SK-N-SH (cell line): ENCODE data around the gene SLC12A7. TPM values are rescaled to one million over a fixed set of nuclear protein-coding genes. Genes with fewer than 3 reads are reported as not detected.
A peak's percentile ranks its signal among the peaks of the same experiment; 100 is the strongest.

ENCODE experiments used
- CTCF ChIA-PET: fragments of 300-600, 350-600 bp; formaldehyde crosslinking; extraction: SDS; loops from one replicate; lab custom pipeline; 2021; lab: Yijun Ruan, JAX
- POLR2A ChIA-PET: fragments of 350-600 bp; sonication (Branson Sonifier 250); formaldehyde crosslinking; extraction: SDS; loops from one replicate; lab custom pipeline; 2020; ENCODE audit warnings: antibody characterized with exemption, inconsistent platforms; lab: Yijun Ruan, JAX
- DNase-seq: peaks from one replicate; pipeline ENCODE4 v3.0.0; 2012
- H2AFZ ChIP-seq: fragments of 200-600 bp; sonication (generic); 2 replicates; pipeline ENCODE4 v1.8.1; 2016; ENCODE audit warnings: antibody characterized with exemption, mild to moderate bottlenecking, low read depth
- H3F3A ChIP-seq: fragments of 200-600 bp; sonication (generic); replicated peaks from 2 replicates; pipeline ENCODE3; 2016; ENCODE audit warnings: antibody characterized with exemption, mild to moderate bottlenecking; ENCODE audit not compliant: insufficient read depth
- H3K27ac ChIP-seq, 2 experiments: fragments of 200-500 bp in 1 of 2; fragments of 200-600 bp in 1 of 2; sonication (Bioruptor generic) in 1 of 2; sonication (generic), shearing (Covaris generic) in 1 of 2; 2 replicates each; pipeline versions ENCODE4 v1.5.1 to v1.6.1; 2014 to 2016; ENCODE audit warnings: low read depth in 2 of 2, inconsistent platforms in 1 of 2, low read length in 1 of 2, mild to moderate bottlenecking in 1 of 2, mixed read lengths in 1 of 2
- H3K27me3 ChIP-seq: fragments of 200-600 bp; sonication (generic), shearing (Covaris generic); 2 replicates; pipeline ENCODE4 v1.6.1; 2016; ENCODE audit warnings: mixed run types; ENCODE audit not compliant: insufficient read depth
- H3K36me3 ChIP-seq, 2 experiments: fragments of 200-500 bp in 1 of 2; fragments of 200-600 bp in 1 of 2; sonication (Bioruptor generic) in 1 of 2; sonication (generic) in 1 of 2; replicated peaks in 1 of 2; 2 replicates each; pipeline versions ENCODE3 to v1.5.1; 2014 to 2016; ENCODE audit warnings: low read length in 1 of 2, mild to moderate bottlenecking in 1 of 2; ENCODE audit not compliant: insufficient read depth in 2 of 2, control insufficient read depth in 1 of 2
- H3K4me1 ChIP-seq, 2 experiments: fragments of 200-500 bp in 1 of 2; fragments of 200-600 bp in 1 of 2; sonication (Bioruptor generic) in 1 of 2; sonication (generic), shearing (Covaris generic) in 1 of 2; 2 replicates each; pipeline versions ENCODE4 v1.5.1 to v1.6.1; 2014 to 2016; ENCODE audit warnings: low read depth in 1 of 2, low read length in 1 of 2, mixed run types in 1 of 2; ENCODE audit not compliant: insufficient read depth in 2 of 2, control insufficient read depth in 1 of 2
- H3K4me2 ChIP-seq: fragments of 200-600 bp; sonication (generic), shearing (Covaris generic); 2 replicates; pipeline ENCODE4 v1.6.1; 2017; ENCODE audit warnings: mixed run types
- H3K4me3 ChIP-seq, 2 experiments: fragments of 200-500 bp in 1 of 2; fragments of 200-600 bp in 1 of 2; sonication (Bioruptor generic) in 1 of 2; sonication (generic), shearing (Covaris generic) in 1 of 2; 2 replicates each; pipeline versions ENCODE4 v1.5.1 to v1.8.1; 2014 to 2016; ENCODE audit warnings: low read depth in 2 of 2, inconsistent platforms in 1 of 2, low read length in 1 of 2, mild to moderate bottlenecking in 1 of 2, mixed read lengths in 1 of 2, moderate library complexity in 1 of 2
- H3K79me2 ChIP-seq: fragments of 200-600 bp; sonication (generic); 2 replicates; pipeline ENCODE4 v1.8.1; 2017; ENCODE audit warnings: mild to moderate bottlenecking; ENCODE audit not compliant: insufficient read depth
- H3K9ac ChIP-seq: fragments of 200-600 bp; sonication (generic); 2 replicates; pipeline ENCODE4 v1.6.1; 2017; ENCODE audit warnings: mixed run types
- H3K9me2 ChIP-seq: fragments of 200-600 bp; sonication (generic); 2 replicates; pipeline ENCODE4 v1.6.1; 2017; ENCODE audit warnings: mixed run types
- H3K9me3 ChIP-seq: fragments of 200-600 bp; sonication (generic); 2 replicates; pipeline ENCODE4 v1.6.1; 2017; ENCODE audit warnings: mixed run types, mild to moderate bottlenecking, moderate library complexity
- H4K20me1 ChIP-seq: fragments of 200-600 bp; sonication (generic); 2 replicates; pipeline ENCODE4 v1.6.1; 2017; ENCODE audit warnings: mild to moderate bottlenecking, mixed run types; ENCODE audit not compliant: insufficient read depth
- ELF1 ChIP-seq: IDR thresholded peaks from 2 replicates; pipeline ENCODE4 v1.4.0; 2012
- FOXM1 ChIP-seq: IDR thresholded peaks from 2 replicates; pipeline ENCODE4 v1.4.0; 2012; ENCODE audit warnings: low read depth, mild to moderate bottlenecking
- NFIC ChIP-seq: IDR thresholded peaks from 2 replicates; pipeline ENCODE4 v1.4.0; 2012; ENCODE audit warnings: borderline replicate concordance
- NRF1 ChIP-seq: IDR thresholded peaks from 2 replicates; pipeline ENCODE4 v1.6.1; 2012; ENCODE audit warnings: low read depth, mild to moderate bottlenecking, low read length
- POLR2AphosphoS5 ChIP-seq: IDR thresholded peaks from 2 replicates; pipeline ENCODE4 v1.6.1; 2012; ENCODE audit warnings: low read depth, low read length
- RFX5 ChIP-seq: IDR thresholded peaks from 2 replicates; pipeline ENCODE4 v1.6.1; 2012; ENCODE audit warnings: mild to moderate bottlenecking, improper control_type of control experiment, low read length
- RXRA ChIP-seq: IDR thresholded peaks from 2 replicates; pipeline ENCODE4 v1.4.0; 2012; ENCODE audit warnings: low read depth, mild to moderate bottlenecking, borderline replicate concordance
- YY1 ChIP-seq: IDR thresholded peaks from 2 replicates; pipeline ENCODE4 v1.4.0; 2012; ENCODE audit warnings: low read depth, mild to moderate bottlenecking
- WGBS: methylation state at CpG from one replicate; pipeline ENCODE4 v1.1.6; 2017; ENCODE audit warnings: low lambda C conversion rate; 5-methylcytosine and 5-hydroxymethylcytosine counted together
- polyA plus RNA-seq, 3 experiments: library from polyadenylated mRNA; depleted of rRNA; stranded (reverse); fragments of >200 nt; gene quantifications; 2 replicates each; pipeline ENCODE4 v1.2.3, GENCODE V29; 2012
- TF ChIP-seq, protein P1 (sequence below): IDR thresholded peaks from 2 replicates; pipeline ENCODE4 v1.4.0; 2012; ENCODE audit warnings: low read depth, borderline replicate concordance
- TF ChIP-seq, protein P2 (sequence below): fragments of 150-350 bp; IDR thresholded peaks from 2 replicates; pipeline ENCODE4 v1.6.1; 2016; ENCODE audit warnings: mild to moderate bottlenecking, low read depth, low read length
- TF ChIP-seq, protein P3 (sequence below): IDR thresholded peaks from 2 replicates; pipeline ENCODE4 v1.4.0; 2012; ENCODE audit warnings: low read depth, borderline replicate concordance

Gene SLC12A7
- 2.3 and 2.6 TPM in 2 replicates for polyA plus RNA-seq (2012; rRNA removed)
- polyA plus RNA-seq (2012; cell fraction: cytosol; rRNA removed): 0.97 and 1.5 TPM in 2 replicates
- 7.4 and 9.0 TPM in 2 replicates for polyA plus RNA-seq (2012; cell fraction: nucleus; rRNA removed)

DNA sequence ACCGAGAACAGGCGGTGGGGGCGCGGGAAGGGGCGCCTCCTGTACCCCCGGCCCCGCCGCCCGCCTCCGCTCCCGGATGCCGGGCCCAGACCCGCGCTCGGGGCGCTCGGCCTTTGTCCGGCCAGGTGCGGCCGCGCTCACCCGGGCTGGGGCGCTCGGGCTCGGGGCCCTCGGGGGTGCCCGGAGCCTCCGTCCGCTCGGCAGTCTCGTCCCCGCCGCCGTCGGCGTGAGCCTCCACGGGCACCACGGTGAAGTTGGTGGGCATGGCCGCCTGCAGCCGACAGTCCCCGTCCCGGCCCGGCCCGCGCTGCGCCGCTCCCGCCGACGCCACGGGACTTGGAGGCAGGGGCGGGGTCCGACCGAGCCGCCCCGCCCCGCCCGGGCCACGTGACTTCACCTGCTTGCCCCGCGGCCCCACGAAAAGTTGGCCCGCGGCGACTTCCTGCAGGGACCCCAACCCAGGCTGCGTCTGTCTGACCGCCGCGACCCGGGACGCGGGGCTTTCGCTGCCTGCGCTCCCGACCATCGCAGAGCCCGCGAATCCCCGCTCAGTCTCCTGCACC lies at the start of gene SLC12A7:
SLC12A7 (minus strand) TSS at position 337 of the 563 bp plus-strand sequence; CDS start at position 265, 72 bp downstream.
- H3K27me3 ChIP-seq: no peaks in the 10 kb centered on the region
- H3K36me3 ChIP-seq: no peaks in the 10 kb centered on the region
- no peaks in the 10 kb centered on the region for H3K9me2 ChIP-seq
- peak within 1 kb of the TSS; percentile 49 for H3K9ac ChIP-seq
- H3K27ac ChIP-seq: no peak within 1 kb of the TSS
- ChIA-PET CTCF (no interaction called here), POLR2A (no interaction called here)
- no peaks in the 10 kb centered on the region for H4K20me1 ChIP-seq
- H3K79me2 ChIP-seq: no peaks in the 10 kb centered on the region
- DNase-seq: peak; percentile 72
- peak within 1 kb of the TSS; percentile 47 to 59 for H3K4me3 ChIP-seq
- H3F3A ChIP-seq: no peaks in the 10 kb centered on the region
- 4% methylated on average over 4 of the region's 79 CpGs for WGBS
- H3K4me1 ChIP-seq: peaks cover 0 to 2% of the 10 kb centered on the region in 2 experiments; a peak in 1 of 4 replicates
- H3K4me2 ChIP-seq: peak within 1 kb of the TSS; percentile 73
- TF ChIP-seq, protein P1, sequence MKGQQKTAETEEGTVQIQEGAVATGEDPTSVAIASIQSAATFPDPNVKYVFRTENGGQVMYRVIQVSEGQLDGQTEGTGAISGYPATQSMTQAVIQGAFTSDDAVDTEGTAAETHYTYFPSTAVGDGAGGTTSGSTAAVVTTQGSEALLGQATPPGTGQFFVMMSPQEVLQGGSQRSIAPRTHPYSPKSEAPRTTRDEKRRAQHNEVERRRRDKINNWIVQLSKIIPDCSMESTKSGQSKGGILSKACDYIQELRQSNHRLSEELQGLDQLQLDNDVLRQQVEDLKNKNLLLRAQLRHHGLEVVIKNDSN: peak; percentile 82
- TF ChIP-seq NFIC: no peak
- H2AFZ ChIP-seq: no peak within 1 kb of the TSS
- no peaks in the 10 kb centered on the region for H3K9me3 ChIP-seq

DNA sequence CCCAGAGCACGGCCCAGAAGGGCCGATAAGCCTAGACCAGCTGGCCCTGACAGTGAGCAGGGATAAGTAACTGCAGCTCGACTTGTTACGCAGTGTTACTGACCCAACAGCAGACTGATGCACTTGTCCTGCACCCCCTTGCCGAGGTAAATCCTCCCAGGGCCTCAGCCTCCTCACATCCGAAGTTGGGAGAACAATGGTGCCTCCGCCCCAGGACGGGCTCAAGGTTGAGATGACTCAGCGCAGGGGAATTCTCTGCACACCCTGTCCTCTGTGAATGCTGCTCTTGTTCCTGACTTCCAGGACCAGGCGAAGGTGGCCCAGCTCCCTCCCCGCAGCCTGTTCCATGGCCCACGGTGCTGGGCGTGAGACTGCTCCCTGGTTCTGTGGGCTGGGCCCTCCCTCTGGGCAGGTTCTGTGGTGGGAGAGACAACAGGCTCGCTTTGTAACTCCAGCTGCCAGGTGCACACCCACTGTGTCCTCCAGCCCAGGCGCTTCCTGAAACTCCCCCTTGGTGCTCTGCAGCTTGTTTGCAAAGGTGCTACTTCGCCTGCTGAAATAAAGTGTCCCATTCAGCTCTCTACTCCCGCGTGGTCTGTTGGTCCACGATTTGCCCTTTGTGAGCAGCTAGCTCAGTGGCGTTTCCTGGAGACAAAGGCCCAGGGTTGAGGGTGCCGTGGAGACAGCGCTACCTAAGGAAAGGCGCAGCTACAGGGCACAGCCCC lies 49.4 kb upstream of the SLC12A7 start:
- Histone ChIP-seq H3K27me3 (peaks cover 5% of the 10 kb centered on the region), H3K9me2 (no peaks in the 10 kb centered on the region), H2AFZ (no peak overlapping the region), H3K4me1 (peaks cover 0 to 12% of the 10 kb centered on the region in 2 experiments; a peak in 1 of 4 replicates), H4K20me1 (0 out of 2 replicates have a peak, but pooled peaks cover 5% of the 10 kb centered on the region), H3K9ac (no peak overlapping the region), H3F3A (no peaks in the 10 kb centered on the region), H3K9me3 (no peaks in the 10 kb centered on the region), H3K27ac (no peak overlapping the region), H3K36me3 (no peaks in the 10 kb centered on the region), H3K4me2 (no peak overlapping the region), H3K4me3 (no peak overlapping the region), H3K79me2 (no peaks in the 10 kb centered on the region)
- ChIA-PET POLR2A (no interaction called here), CTCF (interaction anchor here (0.9 to 2.3 kb wide), 10 partner anchors 7 to 484 kb away, joined by 3 to 10 read pairs (median 4); partner anchors contain the start of gene NKD2)
- no peak for DNase-seq
- TF ChIP-seq, protein P2, sequence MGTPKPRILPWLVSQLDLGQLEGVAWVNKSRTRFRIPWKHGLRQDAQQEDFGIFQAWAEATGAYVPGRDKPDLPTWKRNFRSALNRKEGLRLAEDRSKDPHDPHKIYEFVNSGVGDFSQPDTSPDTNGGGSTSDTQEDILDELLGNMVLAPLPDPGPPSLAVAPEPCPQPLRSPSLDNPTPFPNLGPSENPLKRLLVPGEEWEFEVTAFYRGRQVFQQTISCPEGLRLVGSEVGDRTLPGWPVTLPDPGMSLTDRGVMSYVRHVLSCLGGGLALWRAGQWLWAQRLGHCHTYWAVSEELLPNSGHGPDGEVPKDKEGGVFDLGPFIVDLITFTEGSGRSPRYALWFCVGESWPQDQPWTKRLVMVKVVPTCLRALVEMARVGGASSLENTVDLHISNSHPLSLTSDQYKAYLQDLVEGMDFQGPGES: no peak
- no peak for TF ChIP-seq YY1
- TF ChIP-seq ELF1: no peak
- TF ChIP-seq FOXM1: no peak
- TF ChIP-seq NRF1: no peak
- TF ChIP-seq POLR2AphosphoS5: no peak
- TF ChIP-seq, protein P3, sequence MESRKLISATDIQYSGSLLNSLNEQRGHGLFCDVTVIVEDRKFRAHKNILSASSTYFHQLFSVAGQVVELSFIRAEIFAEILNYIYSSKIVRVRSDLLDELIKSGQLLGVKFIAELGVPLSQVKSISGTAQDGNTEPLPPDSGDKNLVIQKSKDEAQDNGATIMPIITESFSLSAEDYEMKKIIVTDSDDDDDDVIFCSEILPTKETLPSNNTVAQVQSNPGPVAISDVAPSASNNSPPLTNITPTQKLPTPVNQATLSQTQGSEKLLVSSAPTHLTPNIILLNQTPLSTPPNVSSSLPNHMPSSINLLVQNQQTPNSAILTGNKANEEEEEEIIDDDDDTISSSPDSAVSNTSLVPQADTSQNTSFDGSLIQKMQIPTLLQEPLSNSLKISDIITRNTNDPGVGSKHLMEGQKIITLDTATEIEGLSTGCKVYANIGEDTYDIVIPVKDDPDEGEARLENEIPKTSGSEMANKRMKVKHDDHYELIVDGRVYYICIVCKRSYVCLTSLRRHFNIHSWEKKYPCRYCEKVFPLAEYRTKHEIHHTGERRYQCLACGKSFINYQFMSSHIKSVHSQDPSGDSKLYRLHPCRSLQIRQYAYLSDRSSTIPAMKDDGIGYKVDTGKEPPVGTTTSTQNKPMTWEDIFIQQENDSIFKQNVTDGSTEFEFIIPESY: no peak
- TF ChIP-seq RFX5: no peak
- no peak for TF ChIP-seq RXRA
- WGBS: 84% methylated on average over 14 of the region's 23 CpGs
